Measurements from ENCODE around the gene POMT1.

GRCh38 chr9:131480258-131480657, 22.5 kb upstream of the POMT1 start:
- TF ChIP-seq CTCF (IDR thresholded peaks at IDR 0.05) (no peak), EZH2 (IDR thresholded peaks at IDR 0.05) (no peak), EZH2phosphoT487 (IDR thresholded peaks at IDR 0.05) (no peak)
